MCF 10A (cell line): ENCODE measurements around the gene ABAT. TPM values are rescaled to one million over a fixed set of nuclear protein-coding genes. Genes with fewer than 3 reads are reported as not detected.

Experiments
- BruUV-seq: library from RNA; stranded (reverse); fragments of 400-500 nt; replicated peaks from 2 replicates; lab custom pipeline; 2021; lab: Mats Ljungman, UMichigan
- CTCF ChIA-PET: fragments of 300-600 bp; sonication (Branson Sonifier 250); formaldehyde crosslinking; extraction: SDS; loops from one replicate; lab custom pipeline; 2021; ENCODE audit warnings: antibody characterized with exemption, inconsistent platforms; lab: Yijun Ruan, JAX
- POLR2A ChIA-PET: fragments of 300-600, 350-650 bp; sonication (Branson Sonifier 250); formaldehyde crosslinking; extraction: SDS; loops from one replicate; lab custom pipeline; 2020; ENCODE audit warnings: antibody characterized with exemption, inconsistent platforms; lab: Yijun Ruan, JAX
- DNase-seq: peaks from one replicate; pipeline ENCODE4 v3.0.0-alpha.2; 2018; ENCODE audit not compliant: unreplicated experiment
- H3K27ac Mint-ChIP-seq: one replicate; pipeline ENCODE4 v1.8.0; 2022; ENCODE audit warnings: mild to moderate bottlenecking, low read depth, mixed read lengths; ENCODE audit not compliant: unreplicated experiment
- H3K27me3 Mint-ChIP-seq: one replicate; pipeline ENCODE4 v1.8.0; 2022; ENCODE audit warnings: mixed read lengths; ENCODE audit not compliant: insufficient read depth, unreplicated experiment
- H3K36me3 Mint-ChIP-seq: one replicate; pipeline ENCODE4 v1.8.0; 2022; ENCODE audit warnings: mild to moderate bottlenecking, moderate library complexity, mixed read lengths; ENCODE audit not compliant: insufficient read depth, unreplicated experiment
- H3K4me1 Mint-ChIP-seq: one replicate; pipeline ENCODE4 v1.8.0; 2022; ENCODE audit warnings: mixed read lengths; ENCODE audit not compliant: insufficient read depth, unreplicated experiment
- H3K4me3 Mint-ChIP-seq: one replicate; pipeline ENCODE4 v1.8.0; 2022; ENCODE audit warnings: mild to moderate bottlenecking, moderate library complexity, mixed read lengths; ENCODE audit not compliant: unreplicated experiment
- H3K9me3 Mint-ChIP-seq: one replicate; pipeline ENCODE4 v1.8.0; 2022; ENCODE audit warnings: mixed read lengths; ENCODE audit not compliant: unreplicated experiment
- CTCF ChIP-seq: fragments of 200-600 bp; IDR thresholded peaks from one replicate; pipeline ENCODE4 v1.8.0; 2022; ENCODE audit warnings: antibody characterized with exemption, mild to moderate bottlenecking; ENCODE audit not compliant: unreplicated experiment
- intact Hi-C: fragments of 100-400 bp; cut with micrococcal nuclease; formaldehyde crosslinking; loops from 2 replicates; pipeline ENCODE4 v1.14.1; 2022
- total RNA-seq: library from RNA; stranded (reverse); gene quantifications from 2 replicates; pipeline ENCODE4 v1.2.3, GENCODE V29; 2022

Gene ABAT
- total RNA-seq, 1 experiment from 2014 or later = 3.0 TPM

DNA sequence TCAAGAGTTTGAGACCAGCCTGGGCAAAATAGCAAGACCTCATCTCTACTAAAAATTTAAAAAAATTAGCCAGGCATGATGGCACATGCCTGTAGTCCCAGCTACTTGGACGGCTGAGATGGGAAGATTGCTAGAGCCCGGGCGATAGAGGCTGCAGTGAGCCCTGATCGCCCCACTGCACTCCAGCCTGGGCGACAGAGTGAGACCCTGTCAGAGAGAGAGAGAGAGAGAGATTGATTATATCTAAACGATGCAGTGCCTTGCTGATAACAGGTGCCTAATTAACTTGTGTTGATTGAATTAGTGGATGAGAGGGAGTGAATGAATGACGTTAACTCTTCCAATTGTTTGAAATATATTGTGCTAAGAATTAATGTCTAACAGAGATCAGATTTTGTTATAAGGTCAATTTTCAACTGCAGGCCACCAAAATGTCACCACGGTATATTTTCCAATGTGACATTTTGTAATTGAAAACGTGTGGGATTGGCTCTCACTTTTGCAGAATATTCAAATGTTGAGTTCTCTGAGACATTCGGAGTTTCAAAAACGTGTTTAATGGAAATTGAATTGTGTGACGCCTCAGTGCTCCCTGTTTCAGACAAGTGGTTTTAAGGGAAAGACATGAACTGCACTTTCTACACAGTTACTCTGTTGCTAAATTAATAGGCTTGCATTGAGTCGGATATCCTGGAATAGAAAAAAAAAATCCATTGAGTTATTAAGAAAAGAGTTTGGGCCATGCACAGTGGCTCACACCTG, 53.6 kb downstream of the ABAT start:
- H3K4me1 Mint-ChIP-seq = peaks cover 8% of the 10 kb centered on the region

GRCh38 chr16:8729779-8730334, 55.4 kb downstream of the ABAT start:
- POLR2A ChIA-PET = interaction anchor here (0.8 to 1.0 kb wide), 4 partner anchors 21 to 68 kb away, joined by 3 read pairs; partner anchors contain the start of gene PMM2
- H3K4me1 Mint-ChIP-seq = peaks cover 8% of the 10 kb centered on the region
- peaks cover 4% of the 10 kb centered on the region for H3K36me3 Mint-ChIP-seq

More for the DNA sequence above, 53.6 kb downstream of the ABAT start:
- Mint-ChIP-seq H3K27ac (no peak overlapping the region), H3K27me3 (no peaks in the 10 kb centered on the region), H3K4me3 (no peak overlapping the region), H3K36me3 (peaks cover 4% of the 10 kb centered on the region), H3K9me3 (no peaks in the 10 kb centered on the region)
- ChIA-PET POLR2A (no interaction called here), CTCF (interaction anchor here (1.1 kb wide), 2 partner anchors 8 to 23 kb away, joined by 3 to 4 read pairs; no protein-coding TSS in a partner anchor)
- no peak for TF ChIP-seq CTCF
- no peak for DNase-seq
- intact Hi-C loops = no loop called here
- BruUV-seq = no TSS peak

DNA sequence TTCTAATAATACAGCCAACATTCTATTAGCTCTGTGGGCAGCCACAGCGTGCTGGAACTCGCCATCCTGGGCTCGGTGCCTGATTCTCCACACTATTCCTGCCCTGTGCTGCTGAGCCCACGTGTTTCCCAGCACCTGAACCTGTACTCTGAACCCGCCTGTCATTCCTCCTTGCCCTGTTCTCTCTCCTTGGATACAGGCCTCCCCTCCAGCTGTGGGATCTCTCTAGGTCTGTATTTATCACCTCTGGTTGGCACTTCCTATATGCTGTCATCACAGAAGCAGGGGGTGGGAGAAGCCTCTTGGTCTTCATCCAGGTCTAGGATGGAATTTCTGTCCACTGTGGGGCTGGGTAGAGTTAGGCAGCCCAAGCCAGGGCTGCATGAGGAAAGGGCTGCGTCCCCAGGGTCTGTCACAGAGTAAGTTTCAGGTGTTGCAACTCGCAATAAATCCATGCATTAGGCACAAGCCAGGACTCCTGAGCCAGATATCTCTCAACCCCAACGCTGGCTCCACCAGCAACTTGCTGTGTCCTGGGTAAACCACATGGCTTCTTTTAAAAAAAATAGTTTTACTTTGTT, 56.0 kb downstream of the ABAT start:
- ChIA-PET CTCF (interaction anchor here (0.6 to 1.1 kb wide), 2 partner anchors 15 to 62 kb away, joined by 3 read pairs; no protein-coding TSS in a partner anchor), POLR2A (interaction anchor here (0.8 to 1.0 kb wide), 4 partner anchors 20 to 68 kb away, joined by 3 read pairs; partner anchors contain the start of gene PMM2)
- no peak for TF ChIP-seq CTCF
- BruUV-seq = no TSS peak
- Mint-ChIP-seq H3K4me1 (peaks cover 8% of the 10 kb centered on the region), H3K9me3 (no peaks in the 10 kb centered on the region), H3K27me3 (no peaks in the 10 kb centered on the region), H3K27ac (no peak overlapping the region), H3K36me3 (peaks cover 4% of the 10 kb centered on the region), H3K4me3 (peak overlapping the region; percentile 9)
- intact Hi-C loops = no loop called here
- peak; percentile 76 for DNase-seq

More at GRCh38 chr16:8729779-8730334, 55.4 kb downstream of the ABAT start:
- Mint-ChIP-seq H3K27ac (no peak overlapping the region), H3K9me3 (no peaks in the 10 kb centered on the region), H3K27me3 (no peaks in the 10 kb centered on the region), H3K4me3 (peak overlapping the region; percentile 9)
- CTCF ChIA-PET = interaction anchor here (0.5 to 1.1 kb wide), 4 partner anchors 43 to 90 kb away, joined by 3 read pairs; no protein-coding TSS in a partner anchor
- BruUV-seq = no TSS peak
- no peak for TF ChIP-seq CTCF
- intact Hi-C loops = no loop called here
- no peak for DNase-seq
